ENCODE measurements around the gene C3orf33.

C3orf33 gene

GRCh38 chr3:155739154-155739553 lies 66.9 kb downstream of the C3orf33 start:
- DNase-seq, result no peak

GRCh38 chr3:155738580-155739076 lies 67.5 kb downstream of the C3orf33 start:
- DNase-seq, result no peak

DNA sequence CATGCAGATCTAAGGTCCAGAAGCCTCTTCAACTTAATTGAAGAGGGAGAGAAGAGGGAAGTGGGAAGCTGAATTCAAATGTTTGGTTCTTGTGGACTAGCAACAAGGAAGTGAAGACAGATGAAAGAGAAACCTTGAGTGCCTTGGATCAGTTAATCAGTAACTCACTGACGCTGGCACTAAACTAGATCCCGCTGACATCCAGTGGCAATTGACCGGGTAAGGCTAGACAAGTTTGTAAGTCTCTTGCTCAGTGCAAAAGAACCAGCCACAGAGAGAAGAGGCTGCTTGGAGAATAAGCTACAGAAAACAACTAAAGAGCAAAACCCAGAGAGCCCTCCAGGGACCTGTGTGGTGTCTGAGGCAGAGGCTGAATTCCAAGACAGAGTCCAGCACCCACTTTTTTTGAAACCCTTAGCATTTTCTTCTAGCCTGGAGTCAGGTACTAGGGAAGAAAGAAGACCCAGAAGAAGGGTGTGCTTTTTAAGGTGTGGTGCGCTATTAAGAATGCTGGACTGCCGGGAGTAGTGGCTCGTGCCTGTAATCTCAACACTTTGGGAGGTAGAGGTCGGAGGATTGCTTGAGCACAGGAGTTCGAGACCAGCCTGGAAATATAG lies 68.1 kb downstream of the C3orf33 start:
- no peak for DNase-seq

DNA sequence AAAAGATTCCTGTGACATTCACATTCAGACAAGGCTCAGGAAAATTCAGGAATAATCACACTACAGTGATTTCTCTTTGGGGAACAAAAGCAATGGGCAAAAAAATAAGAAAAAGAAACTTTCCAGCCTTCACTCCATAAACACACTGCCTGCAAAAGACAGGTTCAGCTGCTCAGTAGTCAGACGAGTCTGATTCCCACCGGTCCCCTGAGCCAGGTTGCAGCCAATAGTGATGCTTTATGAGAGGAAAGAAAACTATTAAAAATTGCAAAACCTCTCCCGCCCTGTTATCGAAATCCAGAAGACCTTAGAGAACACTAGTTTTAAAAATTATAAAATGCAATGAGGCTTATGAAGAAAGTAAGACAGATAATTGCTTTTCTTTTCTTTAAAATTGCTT lies 69.7 kb downstream of the C3orf33 start:
- DNase-seq, result no peak

- no peak for DNase-seq
These were observed 75.2 kb downstream of the C3orf33 start for GRCh38 chr3:155730843-155731242.

GRCh38 chr3:155727836-155728235 lies 78.2 kb downstream of the C3orf33 start:
- no peak for DNase-seq

GRCh38 chr3:155714295-155714718 lies 91.8 kb downstream of the C3orf33 start:
- DNase-seq, result no peak
